GM12878 (cell line): ENCODE data around the gene ZYX. TPM values are rescaled to one million over a fixed set of nuclear protein-coding genes. Genes with fewer than 3 reads are reported as not detected.

ENCODE experiments used
- ATF3 ChIP-seq: IDR thresholded peaks from 2 replicates; pipeline ENCODE4 v1.6.1; 2011; ENCODE audit warnings: low read depth, mild to moderate bottlenecking, low read length, moderate library complexity, borderline replicate concordance; ENCODE audit errors: extremely low read depth
- BMI1 ChIP-seq: fragments of 450-650 bp; IDR thresholded peaks from 2 replicates; pipeline ENCODE4 v1.6.1; 2016; ENCODE audit warnings: mild to moderate bottlenecking, moderate library complexity, borderline replicate concordance
- CBX3 ChIP-seq: fragments of 200-600 bp; sonication (generic); IDR thresholded peaks from 2 replicates; pipeline ENCODE4 v1.6.1; 2016; ENCODE audit warnings: low read depth, borderline replicate concordance
- CHD4 ChIP-seq: fragments of 200-600 bp; sonication (generic); IDR thresholded peaks from 2 replicates; pipeline ENCODE4 v1.6.1; 2016; ENCODE audit warnings: mild to moderate bottlenecking
- EP300 ChIP-seq, 2 experiments: fragments of 150-350 bp in 1 of 2; IDR thresholded peaks; 2 replicates each; pipeline ENCODE4 v1.6.1; 2011 to 2012; ENCODE audit warnings: low read depth in 2 of 2, low read length in 2 of 2, borderline replicate concordance in 1 of 2, improper control_type of control experiment in 1 of 2, inconsistent platforms in 1 of 2; ENCODE audit not compliant: control insufficient read depth in 1 of 2
- ESRRA ChIP-seq: IDR thresholded peaks from 2 replicates; pipeline ENCODE4 v1.6.1; 2012; ENCODE audit warnings: mild to moderate bottlenecking, low read length, improper control_type of control experiment
- IKZF1 ChIP-seq: fragments of 450-650 bp; conservative IDR thresholded peaks from 2 replicates; pipeline ENCODE4 v1.6.1; 2017; ENCODE audit warnings: antibody characterized with exemption, mild to moderate bottlenecking
- IRF4 ChIP-seq: IDR thresholded peaks from 2 replicates; pipeline ENCODE4 v1.6.1; 2011; ENCODE audit warnings: low read depth, low read length
- MEF2A ChIP-seq: IDR thresholded peaks from 2 replicates; pipeline ENCODE4 v1.6.1; 2011; ENCODE audit warnings: low read depth, mild to moderate bottlenecking, low read length, moderate library complexity; ENCODE audit not compliant: insufficient read depth
- MTA2 ChIP-seq: fragments of 450-650 bp; IDR thresholded peaks from 2 replicates; pipeline ENCODE4 v1.6.1; 2016; ENCODE audit warnings: low read depth, mild to moderate bottlenecking, moderate library complexity
- MXI1 ChIP-seq: fragments of 150-350 bp; IDR thresholded peaks from 2 replicates; pipeline ENCODE4 v1.6.1; 2011; ENCODE audit warnings: low read depth, mild to moderate bottlenecking, inconsistent platforms, low read length, improper control_type of control experiment
- NR2C2 ChIP-seq: IDR thresholded peaks from 2 replicates; pipeline ENCODE4 v1.6.1; 2011; ENCODE audit warnings: borderline replicate concordance, low read depth; ENCODE audit not compliant: control insufficient read depth, insufficient read length
- NRF1 ChIP-seq: conservative IDR thresholded peaks from 2 replicates; pipeline ENCODE4 v1.6.1; 2011; ENCODE audit warnings: mild to moderate bottlenecking, low read depth, low read length, improper control_type of control experiment
- PML ChIP-seq: IDR thresholded peaks from 2 replicates; pipeline ENCODE4 v1.6.1; 2012; ENCODE audit warnings: low read length, inconsistent platforms
- RAD21 ChIP-seq: IDR thresholded peaks from 2 replicates; pipeline ENCODE4 v1.6.1; 2011; ENCODE audit warnings: mild to moderate bottlenecking, low read depth, low read length, moderate library complexity; ENCODE audit not compliant: insufficient read depth
- RUNX3 ChIP-seq: IDR thresholded peaks from 2 replicates; pipeline ENCODE4 v1.6.1; 2012; ENCODE audit warnings: low read length, inconsistent platforms
- SMAD1 ChIP-seq: fragments of 450-650 bp; IDR thresholded peaks from 2 replicates; pipeline ENCODE4 v1.6.1; 2018; ENCODE audit warnings: mild to moderate bottlenecking, low read depth; ENCODE audit not compliant: partially characterized antibody
- SREBF2 ChIP-seq: IDR thresholded peaks from 2 replicates; pipeline ENCODE4 v1.6.1; 2012; ENCODE audit warnings: mild to moderate bottlenecking, low read length
- STAT1 ChIP-seq: fragments of 450-650 bp; conservative IDR thresholded peaks from 2 replicates; pipeline ENCODE4 v1.6.1; 2014; ENCODE audit warnings: antibody characterized with exemption, mild to moderate bottlenecking
- TARDBP ChIP-seq: IDR thresholded peaks from 2 replicates; pipeline ENCODE4 v1.6.1; 2016; ENCODE audit warnings: borderline replicate concordance
- YY1 ChIP-seq: IDR thresholded peaks from 2 replicates; pipeline ENCODE4 v1.6.1; 2011; ENCODE audit warnings: low read depth, mild to moderate bottlenecking, low read length
- polyA plus RNA-seq, 11 experiments: library from polyadenylated mRNA; depleted of rRNA in 4 of 11; unstranded in 6 of 11; stranded (reverse) in 5 of 11; fragments of >200 nt; fragmentation: Nextera tagmentation in 4 of 11; fragmentation: Illumina TruSeq in 1 of 11; extraction: Ambion mirVana in 4 of 11; extraction: Trizol in 1 of 11; gene quantifications; 1 replicate in 1 of 11; 2 replicates in 10 of 11; pipeline versions ENCODE4 v1.2.1 to v1.2.3, GENCODE V29; 2011 to 2016; ENCODE audit warnings: inconsistent platforms in 2 of 11, missing spikeins in 2 of 11, low read depth in 1 of 11
- total RNA-seq, 4 experiments: library from RNA; depleted of rRNA in 3 of 4; stranded (reverse); fragments of >200 nt in 3 of 4; fragmentation: Illumina TruSeq in 1 of 4; extraction: Trizol in 1 of 4; gene quantifications; 2 replicates each; pipeline versions ENCODE4 v1.2.1 to v1.2.3, GENCODE V29; 2013 to 2021
- TF ChIP-seq, protein P1 (sequence below): fragments of 450-650 bp; formaldehyde crosslinking; IDR thresholded peaks from 2 replicates; pipeline ENCODE4 v1.4.0; 2022; ENCODE audit warnings: mild to moderate bottlenecking, moderate library complexity
- TF ChIP-seq, protein P2 (sequence below): IDR thresholded peaks from 2 replicates; pipeline ENCODE4 v1.6.1; 2012; ENCODE audit warnings: mild to moderate bottlenecking, low read depth, low read length

Gene ZYX
- total and polyA plus RNA-seq, 10 of the 15 experiments (the other 5 are each of a cell fraction or from before 2014, with no cell fraction given), result 2.1 to 100 (median 27.6) TPM

GRCh38 chr7:143385891-143386781, 5.0 kb downstream of the ZYX start (continued):
- no peak for TF ChIP-seq NR2C2
- no peak for TF ChIP-seq PML
- peak; percentile 44 for TF ChIP-seq SMAD1
- TF ChIP-seq IKZF1, result peak; percentile 46; the same call in 1 of the 2 replicates
- TF ChIP-seq, protein P1, sequence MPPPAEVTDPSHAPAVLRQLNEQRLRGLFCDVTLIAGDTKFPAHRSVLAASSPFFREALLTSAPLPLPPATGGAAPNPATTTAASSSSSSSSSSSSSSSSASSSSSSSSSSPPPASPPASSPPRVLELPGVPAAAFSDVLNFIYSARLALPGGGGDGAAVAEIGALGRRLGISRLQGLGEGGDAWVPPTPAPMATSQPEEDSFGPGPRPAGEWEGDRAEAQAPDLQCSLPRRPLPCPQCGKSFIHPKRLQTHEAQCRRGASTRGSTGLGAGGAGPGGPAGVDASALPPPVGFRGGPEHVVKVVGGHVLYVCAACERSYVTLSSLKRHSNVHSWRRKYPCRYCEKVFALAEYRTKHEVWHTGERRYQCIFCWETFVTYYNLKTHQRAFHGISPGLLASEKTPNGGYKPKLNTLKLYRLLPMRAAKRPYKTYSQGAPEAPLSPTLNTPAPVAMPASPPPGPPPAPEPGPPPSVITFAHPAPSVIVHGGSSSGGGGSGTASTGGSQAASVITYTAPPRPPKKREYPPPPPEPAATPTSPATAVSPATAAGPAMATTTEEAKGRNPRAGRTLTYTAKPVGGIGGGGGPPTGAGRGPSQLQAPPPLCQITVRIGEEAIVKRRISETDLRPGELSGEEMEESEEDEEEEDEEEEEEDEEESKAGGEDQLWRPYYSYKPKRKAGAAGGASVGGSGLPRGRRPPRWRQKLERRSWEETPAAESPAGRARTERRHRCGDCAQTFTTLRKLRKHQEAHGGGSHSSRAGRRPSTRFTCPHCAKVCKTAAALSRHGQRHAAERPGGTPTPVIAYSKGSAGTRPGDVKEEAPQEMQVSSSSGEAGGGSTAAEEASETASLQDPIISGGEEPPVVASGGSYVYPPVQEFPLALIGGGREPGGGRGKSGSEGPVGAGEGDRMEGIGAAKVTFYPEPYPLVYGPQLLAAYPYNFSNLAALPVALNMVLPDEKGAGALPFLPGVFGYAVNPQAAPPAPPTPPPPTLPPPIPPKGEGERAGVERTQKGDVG (CRISPR knock-in tag), result no peak
- peak; percentile 47 for TF ChIP-seq RUNX3
- TF ChIP-seq NRF1, result no peak
- 0 out of 2 replicates have a peak, but pooled peaks have one; percentile 32 for TF ChIP-seq MXI1
- no peak for TF ChIP-seq ESRRA
- no peak for TF ChIP-seq CBX3
- TF ChIP-seq TARDBP, result no peak; the same call in 1 of the 2 replicates
- TF ChIP-seq SREBF2, result no peak
- no peak for TF ChIP-seq RAD21
- no peak for TF ChIP-seq EP300 (IDR thresholded peaks at IDR 0.05; ENCODE audit: borderline replicate concordance in 1 of 2, control insufficient read depth in 1 of 2, low read depth in 2 of 2, low read length in 2 of 2)
- no peak; the same call in 1 of the 2 replicates for TF ChIP-seq IRF4
- TF ChIP-seq MTA2, result peak; percentile 44; the same call in 1 of the 2 replicates
- TF ChIP-seq CHD4, result no peak
- no peak for TF ChIP-seq ATF3
- TF ChIP-seq MEF2A, result no peak
- peak; percentile 46; the same call in 1 of the 2 replicates for TF ChIP-seq BMI1
- TF ChIP-seq, protein P2, sequence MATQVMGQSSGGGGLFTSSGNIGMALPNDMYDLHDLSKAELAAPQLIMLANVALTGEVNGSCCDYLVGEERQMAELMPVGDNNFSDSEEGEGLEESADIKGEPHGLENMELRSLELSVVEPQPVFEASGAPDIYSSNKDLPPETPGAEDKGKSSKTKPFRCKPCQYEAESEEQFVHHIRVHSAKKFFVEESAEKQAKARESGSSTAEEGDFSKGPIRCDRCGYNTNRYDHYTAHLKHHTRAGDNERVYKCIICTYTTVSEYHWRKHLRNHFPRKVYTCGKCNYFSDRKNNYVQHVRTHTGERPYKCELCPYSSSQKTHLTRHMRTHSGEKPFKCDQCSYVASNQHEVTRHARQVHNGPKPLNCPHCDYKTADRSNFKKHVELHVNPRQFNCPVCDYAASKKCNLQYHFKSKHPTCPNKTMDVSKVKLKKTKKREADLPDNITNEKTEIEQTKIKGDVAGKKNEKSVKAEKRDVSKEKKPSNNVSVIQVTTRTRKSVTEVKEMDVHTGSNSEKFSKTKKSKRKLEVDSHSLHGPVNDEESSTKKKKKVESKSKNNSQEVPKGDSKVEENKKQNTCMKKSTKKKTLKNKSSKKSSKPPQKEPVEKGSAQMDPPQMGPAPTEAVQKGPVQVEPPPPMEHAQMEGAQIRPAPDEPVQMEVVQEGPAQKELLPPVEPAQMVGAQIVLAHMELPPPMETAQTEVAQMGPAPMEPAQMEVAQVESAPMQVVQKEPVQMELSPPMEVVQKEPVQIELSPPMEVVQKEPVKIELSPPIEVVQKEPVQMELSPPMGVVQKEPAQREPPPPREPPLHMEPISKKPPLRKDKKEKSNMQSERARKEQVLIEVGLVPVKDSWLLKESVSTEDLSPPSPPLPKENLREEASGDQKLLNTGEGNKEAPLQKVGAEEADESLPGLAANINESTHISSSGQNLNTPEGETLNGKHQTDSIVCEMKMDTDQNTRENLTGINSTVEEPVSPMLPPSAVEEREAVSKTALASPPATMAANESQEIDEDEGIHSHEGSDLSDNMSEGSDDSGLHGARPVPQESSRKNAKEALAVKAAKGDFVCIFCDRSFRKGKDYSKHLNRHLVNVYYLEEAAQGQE, result no peak
- no peak for TF ChIP-seq STAT1
- no peak for TF ChIP-seq YY1
